ENCODE results near the gene DDX41. TPM values are rescaled to one million over a fixed set of nuclear protein-coding genes. Genes with fewer than 3 reads are reported as not detected.

The DDX41 gene
- total RNA-seq, 1 donor from 2014 or later: 60.7 TPM

DNA sequence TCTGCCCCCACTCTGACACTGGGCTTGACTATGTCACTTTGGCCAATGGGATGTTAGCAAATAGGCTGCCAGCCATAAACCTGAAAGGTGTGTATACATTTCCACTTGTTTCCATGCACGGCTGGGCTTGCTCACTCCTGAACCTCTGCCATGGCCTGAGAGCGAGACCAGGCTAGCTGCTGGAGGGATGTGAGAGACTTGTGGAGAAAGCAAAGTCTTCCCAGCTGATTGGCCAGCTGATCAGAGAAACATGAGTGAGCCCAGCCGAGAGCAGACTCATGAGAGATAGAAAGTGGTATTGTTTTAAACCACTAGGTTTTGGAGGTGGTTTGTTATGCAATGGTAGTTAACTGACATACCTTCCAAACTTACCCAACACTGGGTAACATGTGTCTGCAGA is 23.7 kb upstream of the DDX41 start:
- H3K4me3 ChIP-seq: no peak overlapping the region
- Mint-ChIP-seq H3K36me3 (peaks cover 12% of the 10 kb centered on the region), H3K4me3 (no peak overlapping the region), H3K27ac (no peak overlapping the region), H3K27me3 (ENCODE audit: insufficient read depth, low read depth) (peaks cover 2% of the 10 kb centered on the region), H3K9me3 (no peaks in the 10 kb centered on the region), H3K4me1 (peaks cover 28% of the 10 kb centered on the region)
- H3K9me3 ChIP-seq (ENCODE audit: low read depth): no peaks in the 10 kb centered on the region
- no peak overlapping the region for H2AFZ ChIP-seq (replicated peaks)
- H3K27me3 ChIP-seq: no peaks in the 10 kb centered on the region
- peaks cover 28% of the 10 kb centered on the region for H3K4me1 ChIP-seq
- no peak for TF ChIP-seq EZH2 (IDR thresholded peaks at IDR 0.05)
- no peak for TF ChIP-seq EZH2phosphoT487 (IDR thresholded peaks at IDR 0.05)
- TF ChIP-seq, protein P1, sequence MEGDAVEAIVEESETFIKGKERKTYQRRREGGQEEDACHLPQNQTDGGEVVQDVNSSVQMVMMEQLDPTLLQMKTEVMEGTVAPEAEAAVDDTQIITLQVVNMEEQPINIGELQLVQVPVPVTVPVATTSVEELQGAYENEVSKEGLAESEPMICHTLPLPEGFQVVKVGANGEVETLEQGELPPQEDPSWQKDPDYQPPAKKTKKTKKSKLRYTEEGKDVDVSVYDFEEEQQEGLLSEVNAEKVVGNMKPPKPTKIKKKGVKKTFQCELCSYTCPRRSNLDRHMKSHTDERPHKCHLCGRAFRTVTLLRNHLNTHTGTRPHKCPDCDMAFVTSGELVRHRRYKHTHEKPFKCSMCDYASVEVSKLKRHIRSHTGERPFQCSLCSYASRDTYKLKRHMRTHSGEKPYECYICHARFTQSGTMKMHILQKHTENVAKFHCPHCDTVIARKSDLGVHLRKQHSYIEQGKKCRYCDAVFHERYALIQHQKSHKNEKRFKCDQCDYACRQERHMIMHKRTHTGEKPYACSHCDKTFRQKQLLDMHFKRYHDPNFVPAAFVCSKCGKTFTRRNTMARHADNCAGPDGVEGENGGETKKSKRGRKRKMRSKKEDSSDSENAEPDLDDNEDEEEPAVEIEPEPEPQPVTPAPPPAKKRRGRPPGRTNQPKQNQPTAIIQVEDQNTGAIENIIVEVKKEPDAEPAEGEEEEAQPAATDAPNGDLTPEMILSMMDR (IDR thresholded peaks at IDR 0.05): no peak
- H3F3A ChIP-seq (ENCODE audit: low read depth): peaks cover 28% of the 10 kb centered on the region
- H4K20me1 ChIP-seq (ENCODE audit: low read depth): peaks cover 93% of the 10 kb centered on the region
- peaks cover 63% of the 10 kb centered on the region for H3K79me2 ChIP-seq (ENCODE audit: low read depth)
- H3K27ac ChIP-seq: no peak overlapping the region
- no peak for DNase-seq (ENCODE audit: low spot score)
- H3K36me3 ChIP-seq: no peaks in the 10 kb centered on the region
- H3K4me2 ChIP-seq: no peak overlapping the region
- H3K9ac ChIP-seq: no peak overlapping the region

DNA sequence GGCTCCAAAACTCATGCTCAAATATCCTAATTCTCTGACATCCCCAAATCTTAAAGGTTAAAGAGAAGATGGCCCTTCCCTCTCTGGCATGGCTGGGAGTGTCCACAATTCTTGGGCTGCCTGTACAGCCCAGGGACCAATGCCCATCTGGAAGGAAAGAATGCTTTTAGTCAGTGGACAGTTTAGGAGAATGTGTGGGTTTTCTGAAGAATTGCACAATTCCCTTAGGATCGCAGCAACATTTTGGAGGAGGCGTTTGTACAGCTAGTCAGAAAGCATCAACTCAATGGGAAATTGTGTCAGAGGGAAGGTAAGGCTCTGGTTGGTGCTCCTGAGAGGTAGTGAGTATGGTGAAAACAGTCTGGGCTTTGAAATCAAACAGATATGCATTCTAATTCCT is 22.6 kb upstream of the DDX41 start:
- Histone ChIP-seq H3K36me3 (no peaks in the 10 kb centered on the region), H3K4me3 (no peak overlapping the region), H3K9me3 (ENCODE audit: low read depth) (no peaks in the 10 kb centered on the region), H4K20me1 (ENCODE audit: low read depth) (peaks cover 93% of the 10 kb centered on the region), H2AFZ (replicated peaks) (no peak overlapping the region), H3K4me1 (peaks cover 24% of the 10 kb centered on the region), H3K79me2 (ENCODE audit: low read depth) (peaks cover 57% of the 10 kb centered on the region), H3F3A (ENCODE audit: low read depth) (peaks cover 24% of the 10 kb centered on the region), H3K27me3 (no peaks in the 10 kb centered on the region), H3K9ac (no peak overlapping the region), H3K27ac (no peak overlapping the region), H3K4me2 (no peak overlapping the region)
- TF ChIP-seq, protein P1 (IDR thresholded peaks at IDR 0.05): no peak
- TF ChIP-seq EZH2phosphoT487 (IDR thresholded peaks at IDR 0.05): no peak
- TF ChIP-seq EZH2 (IDR thresholded peaks at IDR 0.05): no peak
- Mint-ChIP-seq H3K4me1 (peaks cover 24% of the 10 kb centered on the region), H3K36me3 (peaks cover 14% of the 10 kb centered on the region), H3K27ac (no peak overlapping the region), H3K9me3 (no peaks in the 10 kb centered on the region), H3K4me3 (no peak overlapping the region), H3K27me3 (ENCODE audit: insufficient read depth, low read depth) (peaks cover 2% of the 10 kb centered on the region)
- no peak for DNase-seq (ENCODE audit: low spot score)

DNA sequence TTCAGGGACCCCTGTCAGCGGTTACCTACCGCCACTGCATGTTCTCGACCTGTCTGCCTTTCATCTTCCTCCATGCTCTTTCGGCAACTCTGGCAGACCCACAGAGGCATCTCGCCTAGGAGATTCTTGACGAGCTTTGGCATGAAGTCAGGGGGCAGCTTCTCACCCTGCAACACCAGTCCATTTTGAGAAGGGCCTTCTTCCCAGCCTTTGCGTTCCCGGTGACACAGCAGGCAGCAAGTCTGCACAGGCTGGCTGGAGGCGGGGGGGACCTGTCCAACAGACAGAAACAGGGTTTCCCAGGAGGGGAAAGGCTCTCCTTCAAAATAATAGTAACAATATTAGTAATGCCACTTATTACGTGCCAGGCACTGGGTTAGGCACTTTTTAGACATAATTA is 22.1 kb upstream of the DDX41 start:
- TF ChIP-seq, protein P1 (IDR thresholded peaks at IDR 0.05): no peak
- TF ChIP-seq EZH2phosphoT487 (IDR thresholded peaks at IDR 0.05): no peak
- no peak for TF ChIP-seq EZH2 (IDR thresholded peaks at IDR 0.05)
- Histone ChIP-seq H3K9ac (no peak overlapping the region), H3K79me2 (ENCODE audit: low read depth) (peaks cover 52% of the 10 kb centered on the region), H3K4me3 (no peak overlapping the region), H3K27me3 (no peaks in the 10 kb centered on the region), H4K20me1 (ENCODE audit: low read depth) (peaks cover 88% of the 10 kb centered on the region), H3K4me1 (peaks cover 18% of the 10 kb centered on the region), H3K36me3 (no peaks in the 10 kb centered on the region), H3K4me2 (no peak overlapping the region), H3K9me3 (ENCODE audit: low read depth) (no peaks in the 10 kb centered on the region), H3K27ac (no peak overlapping the region), H3F3A (ENCODE audit: low read depth) (peaks cover 18% of the 10 kb centered on the region), H2AFZ (replicated peaks) (no peak overlapping the region)
- no peak for DNase-seq (ENCODE audit: low spot score)
- H3K36me3 Mint-ChIP-seq: peaks cover 14% of the 10 kb centered on the region
- peaks cover 20% of the 10 kb centered on the region for H3K4me1 Mint-ChIP-seq
- H3K9me3 Mint-ChIP-seq: no peaks in the 10 kb centered on the region
- no peak overlapping the region for H3K27ac Mint-ChIP-seq
- H3K27me3 Mint-ChIP-seq (ENCODE audit: insufficient read depth, low read depth): peaks cover 2% of the 10 kb centered on the region
- H3K4me3 Mint-ChIP-seq: no peak overlapping the region

Measured in neural progenitor cell (in vitro differentiated cells).